Activated CD4-positive, alpha-beta T cell treated with anti-CD3 and anti-CD28 coated beads for 4 hours (primary cell): ENCODE results near the gene FBRS.
"Not testable (repeated sequence)": the region's sequence is repeated elsewhere in the genome, so short reads cannot be mapped to it uniquely, and the experiment has no call there.

Source experiments
- DNase-seq, 2 donors: peaks; one replicate each; pipeline ENCODE4 v3.0.0-alpha.2; 2020

Gene FBRS

DNA sequence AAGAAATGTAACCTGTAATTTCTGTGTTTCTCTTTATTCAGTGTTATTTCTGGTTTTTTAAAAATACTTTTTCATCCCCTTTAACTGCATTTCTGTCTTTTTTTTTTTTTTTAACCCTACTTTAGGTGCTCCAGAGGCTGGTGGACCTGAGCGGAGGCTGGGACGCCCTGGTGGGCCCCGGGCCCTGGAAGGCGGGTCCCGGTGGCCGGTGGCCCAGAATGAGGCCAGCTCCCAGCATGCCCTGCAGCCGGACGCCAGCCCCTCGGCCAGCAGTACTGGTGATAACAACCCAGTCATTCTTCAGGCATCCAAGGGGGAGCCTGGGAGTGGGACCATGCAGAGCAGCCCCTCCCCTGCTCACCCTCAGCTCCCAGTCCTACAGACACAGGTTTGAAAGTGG, 42.3 kb downstream of the FBRS start:
- no peak for DNase-seq

GRCh38 chr16:30700971-30701370, 42.7 kb downstream of the FBRS start:
- DNase-seq: no peak

GRCh38 chr16:30703071-30703470, 44.8 kb downstream of the FBRS start:
- not testable (repeated sequence) for DNase-seq

DNA sequence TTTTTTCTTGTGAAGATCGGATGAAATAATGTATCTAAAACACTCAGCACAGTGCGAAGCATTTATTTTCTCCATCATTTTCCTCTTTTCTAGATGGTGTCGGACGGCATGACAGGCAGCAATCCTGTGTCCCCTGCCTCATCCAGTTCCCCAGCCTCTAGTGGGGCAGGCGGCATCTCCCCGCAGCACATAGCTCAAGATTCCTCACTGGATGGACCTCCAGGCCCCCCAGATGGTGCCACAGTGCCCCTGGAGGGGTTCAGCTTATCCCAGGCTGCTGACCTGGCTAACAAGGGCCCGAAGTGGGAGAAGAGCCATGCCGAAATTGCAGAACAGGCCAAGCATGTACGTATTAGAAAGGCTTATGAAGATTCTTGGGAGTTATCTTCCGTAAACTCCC, 45.7 kb downstream of the FBRS start:
- DNase-seq: no peak

DNA sequence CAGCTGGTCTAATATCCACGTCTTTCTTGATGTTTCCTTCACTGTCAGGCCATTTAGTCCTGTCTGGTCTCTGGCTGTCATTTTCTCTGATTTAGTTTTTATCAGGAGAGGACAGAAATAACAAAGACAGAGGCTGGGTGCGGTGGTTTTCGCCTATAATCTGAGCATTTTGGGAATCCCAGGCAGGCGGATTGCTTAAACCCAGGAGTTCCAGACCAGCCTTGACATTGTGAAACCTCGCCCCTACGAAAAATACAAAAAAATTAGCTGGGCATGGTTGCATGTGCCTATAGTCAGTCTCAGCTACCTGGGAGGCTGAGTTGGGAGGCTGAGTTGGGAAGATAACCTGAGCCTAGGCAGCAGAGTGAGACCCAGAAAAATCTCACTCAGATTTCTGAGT, 47.8 kb downstream of the FBRS start:
- no peak for DNase-seq

DNA sequence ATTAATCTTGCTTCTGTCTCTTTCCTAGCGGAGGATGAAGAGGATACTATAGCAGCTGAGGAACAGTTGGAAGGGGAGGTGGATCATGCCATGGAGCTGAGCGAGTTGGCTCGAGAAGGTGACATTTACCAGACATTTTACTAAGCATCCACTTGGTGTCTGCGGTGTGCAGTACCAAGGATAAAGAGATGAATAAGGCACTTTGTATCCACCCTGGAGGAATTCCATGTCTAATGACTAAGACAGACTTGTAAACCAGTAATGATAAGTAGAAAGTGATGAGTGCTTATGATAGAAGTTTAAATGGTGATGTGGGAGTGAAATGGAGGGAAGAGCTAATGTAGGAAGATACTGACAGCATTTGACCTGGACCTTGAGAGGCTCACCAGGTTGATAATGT, 52.7 kb downstream of the FBRS start:
- DNase-seq: no peak

GRCh38 chr16:30711712-30712111, 53.5 kb downstream of the FBRS start:
- no peak for DNase-seq

- peak; percentile 38 to 47 for DNase-seq
Observed at GRCh38 chr16:30715750-30716445, 57.7 kb downstream of the FBRS start.

GRCh38 chr16:30720086-30720485, 61.9 kb downstream of the FBRS start:
- no peak for DNase-seq
